GM23338 (cell line): ENCODE data around the gene KRT1. TPM values are rescaled to one million over a fixed set of nuclear protein-coding genes. Genes with fewer than 3 reads are reported as not detected.
A peak's percentile ranks its signal among the peaks of the same experiment; 100 is the strongest.

Experiments
- ATAC-seq: fragments of 200-7000 bp; cut with Tn5 transposase; 3 replicates; pipeline ENCODE4 v1.9.1; 2020
- DNase-seq: peaks from one replicate; pipeline ENCODE4 v3.0.0-alpha.2; 2015; ENCODE audit warnings: low spot score
- H2AFZ ChIP-seq: fragments of 200-600 bp; sonication (generic); 2 replicates; pipeline ENCODE4 v1.8.0; 2016; ENCODE audit warnings: antibody characterized with exemption, mild to moderate bottlenecking, moderate library complexity
- H3F3A ChIP-seq: fragments of 200-600 bp; sonication (generic); replicated peaks from 2 replicates; pipeline ENCODE4 v1.8.0; 2017; ENCODE audit warnings: antibody characterized with exemption, mixed run types, low read depth
- H3K27ac ChIP-seq: fragments of 200-600 bp; sonication (generic); 2 replicates; pipeline ENCODE4 v1.6.1; 2016; ENCODE audit warnings: low read depth
- H3K27me3 ChIP-seq: fragments of 200-600 bp; sonication (generic); 2 replicates; pipeline ENCODE4 v1.8.0; 2016; ENCODE audit warnings: mild to moderate bottlenecking, mixed run types, moderate library complexity; ENCODE audit not compliant: insufficient read depth
- H3K36me3 ChIP-seq: fragments of 200-600 bp; sonication (generic); 2 replicates; pipeline ENCODE4 v1.8.0; 2016; ENCODE audit warnings: mild to moderate bottlenecking; ENCODE audit not compliant: insufficient read depth
- H3K4me1 ChIP-seq: fragments of 200-600 bp; sonication (generic); 2 replicates; pipeline ENCODE4 v1.8.0; 2016; ENCODE audit warnings: mild to moderate bottlenecking, moderate library complexity; ENCODE audit not compliant: insufficient read depth
- H3K4me2 ChIP-seq: fragments of 200-600 bp; sonication (generic); 2 replicates; pipeline ENCODE4 v1.7.1; 2017; ENCODE audit warnings: mixed run types
- H3K4me3 ChIP-seq: fragments of 200-600 bp; sonication (generic); 2 replicates; pipeline ENCODE4 v1.6.1; 2016; ENCODE audit warnings: mixed run types
- H3K79me2 ChIP-seq: fragments of 200-600 bp; sonication (generic); replicated peaks from 2 replicates; pipeline ENCODE4 v1.8.0; 2017; ENCODE audit warnings: mild to moderate bottlenecking; ENCODE audit not compliant: insufficient read depth
- H3K9me2 ChIP-seq: fragments of 200-600 bp; sonication (generic); 2 replicates; pipeline ENCODE4 v1.8.0; 2017; ENCODE audit not compliant: insufficient read depth
- H4K20me1 ChIP-seq: fragments of 200-600 bp; sonication (generic); replicated peaks from 2 replicates; pipeline ENCODE4 v1.8.0; 2017; ENCODE audit warnings: mild to moderate bottlenecking; ENCODE audit not compliant: insufficient read depth
- H3K27ac Mint-ChIP-seq: 2 replicates; pipeline ENCODE4 v1.8.0; 2020; ENCODE audit warnings: inconsistent platforms, mild to moderate bottlenecking, moderate library complexity, mixed read lengths
- H3K27me3 Mint-ChIP-seq: 3 replicates; pipeline ENCODE4 v1.8.0; 2022; ENCODE audit warnings: low read depth, mild to moderate bottlenecking, moderate library complexity, mixed read lengths, inconsistent platforms; ENCODE audit not compliant: insufficient read depth, poor library complexity
- H3K36me3 Mint-ChIP-seq: 3 replicates; pipeline ENCODE4 v1.8.0; 2021; ENCODE audit warnings: low read depth, mild to moderate bottlenecking, inconsistent platforms, moderate library complexity, mixed read lengths
- H3K4me1 Mint-ChIP-seq: 3 replicates; pipeline ENCODE4 v1.8.0; 2020; ENCODE audit warnings: mild to moderate bottlenecking, inconsistent platforms, mixed read lengths
- H3K4me3 Mint-ChIP-seq: 3 replicates; pipeline ENCODE4 v1.8.0; 2021; ENCODE audit warnings: moderate library complexity, mild to moderate bottlenecking, inconsistent platforms, mixed read lengths
- H3K9me3 Mint-ChIP-seq: 3 replicates; pipeline ENCODE4 v1.8.0; 2020; ENCODE audit warnings: moderate library complexity, mild to moderate bottlenecking, inconsistent platforms, mixed read lengths
- ZNF114 ChIP-seq: fragments of 250-450 bp; sonication (Bioruptor Pico); IDR thresholded peaks from 2 replicates; pipeline ENCODE4 v1.5.0; 2020; ENCODE audit warnings: mild to moderate bottlenecking, moderate library complexity
- ZNF331 ChIP-seq: fragments of 250-450 bp; sonication (Bioruptor Pico); IDR thresholded peaks from 2 replicates; pipeline ENCODE4 v1.5.0; 2020; ENCODE audit warnings: low read depth, mild to moderate bottlenecking, moderate library complexity
- polyA plus RNA-seq: library from polyadenylated mRNA; unstranded; fragments of >200 nt; fragmentation: Nextera tagmentation; extraction: Ambion mirVana; gene quantifications from 2 replicates; pipeline ENCODE4 v1.2.1, GENCODE V29; 2016
- total RNA-seq: library from RNA; depleted of rRNA; stranded (reverse); fragments of >200 nt; shearing (Covaris generic); gene quantifications from 2 replicates; pipeline ENCODE4 v1.2.3, GENCODE V29; 2014
- TF ChIP-seq, protein P1 (sequence below): IDR thresholded peaks from one replicate; pipeline ENCODE4 v1.6.1; 2018; ENCODE audit warnings: antibody characterized with exemption; ENCODE audit not compliant: unreplicated experiment
- TF ChIP-seq, protein P2 (sequence below): fragments of 250-450 bp; sonication (Bioruptor Pico); IDR thresholded peaks from 2 replicates; pipeline ENCODE4 v1.5.0; 2020; ENCODE audit warnings: mild to moderate bottlenecking, moderate library complexity

The KRT1 gene
- total and polyA plus RNA-seq, 2 experiments from 2014 or later, result not detected

DNA sequence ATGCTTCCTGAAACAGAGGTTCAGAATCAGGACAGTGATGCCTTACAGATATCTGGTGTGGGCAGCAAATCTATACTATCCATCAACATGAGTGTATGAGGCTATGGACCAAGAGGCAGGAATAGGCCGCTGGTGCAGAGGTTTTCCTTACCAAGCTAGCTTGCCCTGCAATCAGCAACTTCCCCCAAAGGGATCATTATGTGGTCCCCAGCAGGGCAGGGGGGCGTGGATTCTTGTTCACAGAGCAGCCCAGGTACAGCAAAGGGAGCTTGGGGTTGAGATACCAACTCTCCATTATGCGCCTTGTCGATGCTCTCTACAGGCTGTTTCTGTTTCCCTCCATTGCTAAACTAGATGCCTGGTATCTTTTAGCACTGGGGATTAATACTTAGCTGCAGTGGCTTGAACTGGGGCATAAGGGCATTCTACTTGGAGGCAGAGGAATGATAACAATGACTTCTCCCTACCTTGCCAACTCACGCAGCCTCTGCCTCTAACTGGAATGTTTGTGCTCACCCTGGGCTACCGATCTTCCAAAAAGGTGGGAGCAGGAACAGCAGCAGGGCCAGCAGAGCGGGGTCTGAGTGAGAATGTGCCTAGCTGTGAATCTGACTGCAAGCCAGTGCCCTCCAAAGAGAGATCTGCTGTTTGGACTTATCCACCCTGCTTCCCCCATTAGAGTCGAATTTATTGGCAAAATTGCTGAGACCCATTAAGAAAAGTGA, 10.3 kb upstream of the KRT1 start:
- H3K9me2 ChIP-seq, result no peaks in the 10 kb centered on the region

More for the DNA sequence above, 10.3 kb upstream of the KRT1 start:
- Mint-ChIP-seq H3K4me3 (peak overlapping the region; percentile 71), H3K36me3 (no peaks in the 10 kb centered on the region), H3K4me1 (peaks cover 8% of the 10 kb centered on the region), H3K27ac (no peak overlapping the region), H3K9me3 (no peaks in the 10 kb centered on the region), H3K27me3 (peaks cover 30% of the 10 kb centered on the region)
- Histone ChIP-seq H3K27me3 (peaks cover 28% of the 10 kb centered on the region), H3K79me2 (no peaks in the 10 kb centered on the region), H3K4me2 (peak overlapping the region; percentile 86), H3K4me3 (peak overlapping the region; percentile 52), H3F3A (no peaks in the 10 kb centered on the region), H3K36me3 (no peaks in the 10 kb centered on the region), H4K20me1 (no peaks in the 10 kb centered on the region), H3K4me1 (peaks cover 9% of the 10 kb centered on the region), H3K27ac (no peak overlapping the region), H2AFZ (peak overlapping the region; percentile 100)
- DNase-seq (peak; percentile 40), ATAC-seq (peak; percentile 57)
- TF ChIP-seq, protein P1, sequence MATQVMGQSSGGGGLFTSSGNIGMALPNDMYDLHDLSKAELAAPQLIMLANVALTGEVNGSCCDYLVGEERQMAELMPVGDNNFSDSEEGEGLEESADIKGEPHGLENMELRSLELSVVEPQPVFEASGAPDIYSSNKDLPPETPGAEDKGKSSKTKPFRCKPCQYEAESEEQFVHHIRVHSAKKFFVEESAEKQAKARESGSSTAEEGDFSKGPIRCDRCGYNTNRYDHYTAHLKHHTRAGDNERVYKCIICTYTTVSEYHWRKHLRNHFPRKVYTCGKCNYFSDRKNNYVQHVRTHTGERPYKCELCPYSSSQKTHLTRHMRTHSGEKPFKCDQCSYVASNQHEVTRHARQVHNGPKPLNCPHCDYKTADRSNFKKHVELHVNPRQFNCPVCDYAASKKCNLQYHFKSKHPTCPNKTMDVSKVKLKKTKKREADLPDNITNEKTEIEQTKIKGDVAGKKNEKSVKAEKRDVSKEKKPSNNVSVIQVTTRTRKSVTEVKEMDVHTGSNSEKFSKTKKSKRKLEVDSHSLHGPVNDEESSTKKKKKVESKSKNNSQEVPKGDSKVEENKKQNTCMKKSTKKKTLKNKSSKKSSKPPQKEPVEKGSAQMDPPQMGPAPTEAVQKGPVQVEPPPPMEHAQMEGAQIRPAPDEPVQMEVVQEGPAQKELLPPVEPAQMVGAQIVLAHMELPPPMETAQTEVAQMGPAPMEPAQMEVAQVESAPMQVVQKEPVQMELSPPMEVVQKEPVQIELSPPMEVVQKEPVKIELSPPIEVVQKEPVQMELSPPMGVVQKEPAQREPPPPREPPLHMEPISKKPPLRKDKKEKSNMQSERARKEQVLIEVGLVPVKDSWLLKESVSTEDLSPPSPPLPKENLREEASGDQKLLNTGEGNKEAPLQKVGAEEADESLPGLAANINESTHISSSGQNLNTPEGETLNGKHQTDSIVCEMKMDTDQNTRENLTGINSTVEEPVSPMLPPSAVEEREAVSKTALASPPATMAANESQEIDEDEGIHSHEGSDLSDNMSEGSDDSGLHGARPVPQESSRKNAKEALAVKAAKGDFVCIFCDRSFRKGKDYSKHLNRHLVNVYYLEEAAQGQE, result no peak
- no peak for TF ChIP-seq ZNF331
- no peak for TF ChIP-seq ZNF114 (CRISPR knock-in tag)
- TF ChIP-seq, protein P2, sequence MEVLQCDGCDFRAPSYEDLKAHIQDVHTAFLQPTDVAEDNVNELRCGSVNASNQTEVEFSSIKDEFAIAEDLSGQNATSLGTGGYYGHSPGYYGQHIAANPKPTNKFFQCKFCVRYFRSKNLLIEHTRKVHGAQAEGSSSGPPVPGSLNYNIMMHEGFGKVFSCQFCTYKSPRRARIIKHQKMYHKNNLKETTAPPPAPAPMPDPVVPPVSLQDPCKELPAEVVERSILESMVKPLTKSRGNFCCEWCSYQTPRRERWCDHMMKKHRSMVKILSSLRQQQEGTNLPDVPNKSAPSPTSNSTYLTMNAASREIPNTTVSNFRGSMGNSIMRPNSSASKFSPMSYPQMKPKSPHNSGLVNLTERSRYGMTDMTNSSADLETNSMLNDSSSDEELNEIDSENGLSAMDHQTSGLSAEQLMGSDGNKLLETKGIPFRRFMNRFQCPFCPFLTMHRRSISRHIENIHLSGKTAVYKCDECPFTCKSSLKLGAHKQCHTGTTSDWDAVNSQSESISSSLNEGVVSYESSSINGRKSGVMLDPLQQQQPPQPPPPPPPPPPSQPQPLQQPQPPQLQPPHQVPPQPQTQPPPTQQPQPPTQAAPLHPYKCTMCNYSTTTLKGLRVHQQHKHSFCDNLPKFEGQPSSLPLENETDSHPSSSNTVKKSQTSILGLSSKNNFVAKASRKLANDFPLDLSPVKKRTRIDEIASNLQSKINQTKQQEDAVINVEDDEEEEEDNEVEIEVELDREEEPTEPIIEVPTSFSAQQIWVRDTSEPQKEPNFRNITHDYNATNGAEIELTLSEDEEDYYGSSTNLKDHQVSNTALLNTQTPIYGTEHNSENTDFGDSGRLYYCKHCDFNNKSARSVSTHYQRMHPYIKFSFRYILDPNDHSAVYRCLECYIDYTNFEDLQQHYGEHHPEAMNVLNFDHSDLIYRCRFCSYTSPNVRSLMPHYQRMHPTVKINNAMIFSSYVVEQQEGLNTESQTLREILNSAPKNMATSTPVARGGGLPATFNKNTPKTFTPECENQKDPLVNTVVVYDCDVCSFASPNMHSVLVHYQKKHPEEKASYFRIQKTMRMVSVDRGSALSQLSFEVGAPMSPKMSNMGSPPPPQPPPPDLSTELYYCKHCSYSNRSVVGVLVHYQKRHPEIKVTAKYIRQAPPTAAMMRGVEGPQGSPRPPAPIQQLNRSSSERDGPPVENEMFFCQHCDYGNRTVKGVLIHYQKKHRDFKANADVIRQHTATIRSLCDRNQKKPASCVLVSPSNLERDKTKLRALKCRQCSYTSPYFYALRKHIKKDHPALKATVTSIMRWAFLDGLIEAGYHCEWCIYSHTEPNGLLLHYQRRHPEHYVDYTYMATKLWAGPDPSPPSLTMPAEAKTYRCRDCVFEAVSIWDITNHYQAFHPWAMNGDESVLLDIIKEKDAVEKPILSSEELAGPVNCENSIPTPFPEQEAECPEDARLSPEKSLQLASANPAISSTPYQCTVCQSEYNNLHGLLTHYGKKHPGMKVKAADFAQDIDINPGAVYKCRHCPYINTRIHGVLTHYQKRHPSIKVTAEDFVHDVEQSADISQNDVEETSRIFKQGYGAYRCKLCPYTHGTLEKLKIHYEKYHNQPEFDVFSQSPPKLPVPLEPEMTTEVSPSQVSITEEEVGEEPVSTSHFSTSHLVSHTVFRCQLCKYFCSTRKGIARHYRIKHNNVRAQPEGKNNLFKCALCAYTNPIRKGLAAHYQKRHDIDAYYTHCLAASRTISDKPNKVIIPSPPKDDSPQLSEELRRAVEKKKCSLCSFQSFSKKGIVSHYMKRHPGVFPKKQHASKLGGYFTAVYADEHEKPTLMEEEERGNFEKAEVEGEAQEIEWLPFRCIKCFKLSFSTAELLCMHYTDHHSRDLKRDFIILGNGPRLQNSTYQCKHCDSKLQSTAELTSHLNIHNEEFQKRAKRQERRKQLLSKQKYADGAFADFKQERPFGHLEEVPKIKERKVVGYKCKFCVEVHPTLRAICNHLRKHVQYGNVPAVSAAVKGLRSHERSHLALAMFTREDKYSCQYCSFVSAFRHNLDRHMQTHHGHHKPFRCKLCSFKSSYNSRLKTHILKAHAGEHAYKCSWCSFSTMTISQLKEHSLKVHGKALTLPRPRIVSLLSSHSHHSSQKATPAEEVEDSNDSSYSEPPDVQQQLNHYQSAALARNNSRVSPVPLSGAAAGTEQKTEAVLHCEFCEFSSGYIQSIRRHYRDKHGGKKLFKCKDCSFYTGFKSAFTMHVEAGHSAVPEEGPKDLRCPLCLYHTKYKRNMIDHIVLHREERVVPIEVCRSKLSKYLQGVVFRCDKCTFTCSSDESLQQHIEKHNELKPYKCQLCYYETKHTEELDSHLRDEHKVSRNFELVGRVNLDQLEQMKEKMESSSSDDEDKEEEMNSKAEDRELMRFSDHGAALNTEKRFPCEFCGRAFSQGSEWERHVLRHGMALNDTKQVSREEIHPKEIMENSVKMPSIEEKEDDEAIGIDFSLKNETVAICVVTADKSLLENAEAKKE (CRISPR knock-in tag), result no peak
